Spleen (tissue), 7 donors: ENCODE measurements around the gene NBEA.

Experiments used
- POLR2A ChIP-seq, 3 donors: fragments of 450-650 bp; IDR thresholded peaks; one replicate each; pipeline ENCODE4 v1.5.1; 2017; ENCODE audit warnings: antibody characterized with exemption in 3 of 3, mild to moderate bottlenecking in 1 of 3
- TF ChIP-seq, protein P1 (sequence below), 11 experiments: fragments of 200-600 bp in 7 of 11; fragments of 450-650 bp in 4 of 11; sonication (generic) in 4 of 11; IDR thresholded peaks in 8 of 11; conservative IDR thresholded peaks in 3 of 11; 1 replicate in 7 of 11; 2 replicates in 4 of 11; pipeline versions ENCODE4 v1.4.0 to v1.8.0; 2016 to 2021; ENCODE audit warnings: antibody characterized with exemption in 11 of 11, inconsistent platforms in 4 of 11, mild to moderate bottlenecking in 1 of 11
- donor health status: DM: no; HTN: no; CAD: no; lungs with moderate emphysema.
- donor health status: DM: no; HTN: no; CAD: no.
- donor health status: DM: no; HTN: no; CAD: no.

DNA sequence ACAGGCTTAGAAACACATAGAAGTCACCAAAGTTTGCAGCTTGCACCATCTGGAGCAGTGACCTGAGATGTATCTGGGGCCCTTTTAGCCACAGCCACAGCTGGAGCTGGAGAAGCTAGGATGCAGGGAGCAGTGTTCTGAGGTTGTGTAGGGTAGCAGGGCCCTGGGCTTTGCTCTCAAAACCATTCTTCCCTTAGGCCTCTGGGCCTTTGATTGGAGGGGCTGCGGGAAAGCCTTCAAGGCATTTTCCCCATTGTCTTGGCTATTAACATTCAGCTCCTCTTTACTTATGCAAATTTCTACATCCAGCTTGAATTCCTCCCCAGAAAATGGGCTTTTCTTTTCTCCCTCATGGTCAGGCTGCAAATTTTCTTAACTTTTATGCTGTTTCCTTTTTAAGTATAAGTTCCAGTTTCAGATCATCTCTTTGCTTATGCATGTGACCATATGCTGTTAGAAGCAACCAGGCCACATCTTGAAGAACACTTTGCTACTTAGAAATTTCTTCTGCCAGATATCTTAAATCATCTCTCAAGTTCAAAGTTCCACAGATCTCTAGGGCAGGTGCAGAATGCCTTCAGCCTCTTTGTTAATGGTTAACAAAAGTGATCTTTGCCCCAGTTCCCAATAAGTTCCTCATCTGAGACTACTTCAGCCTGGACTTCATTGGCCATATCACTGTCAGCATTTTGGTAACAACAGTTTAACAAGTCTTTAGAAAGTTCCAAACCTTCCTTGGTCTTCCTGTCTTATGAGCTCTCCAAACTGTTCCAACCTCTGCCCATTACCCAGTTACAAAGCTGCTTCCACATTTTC lies 48.5 kb downstream of the NBEA start:
- TF ChIP-seq, protein P1, sequence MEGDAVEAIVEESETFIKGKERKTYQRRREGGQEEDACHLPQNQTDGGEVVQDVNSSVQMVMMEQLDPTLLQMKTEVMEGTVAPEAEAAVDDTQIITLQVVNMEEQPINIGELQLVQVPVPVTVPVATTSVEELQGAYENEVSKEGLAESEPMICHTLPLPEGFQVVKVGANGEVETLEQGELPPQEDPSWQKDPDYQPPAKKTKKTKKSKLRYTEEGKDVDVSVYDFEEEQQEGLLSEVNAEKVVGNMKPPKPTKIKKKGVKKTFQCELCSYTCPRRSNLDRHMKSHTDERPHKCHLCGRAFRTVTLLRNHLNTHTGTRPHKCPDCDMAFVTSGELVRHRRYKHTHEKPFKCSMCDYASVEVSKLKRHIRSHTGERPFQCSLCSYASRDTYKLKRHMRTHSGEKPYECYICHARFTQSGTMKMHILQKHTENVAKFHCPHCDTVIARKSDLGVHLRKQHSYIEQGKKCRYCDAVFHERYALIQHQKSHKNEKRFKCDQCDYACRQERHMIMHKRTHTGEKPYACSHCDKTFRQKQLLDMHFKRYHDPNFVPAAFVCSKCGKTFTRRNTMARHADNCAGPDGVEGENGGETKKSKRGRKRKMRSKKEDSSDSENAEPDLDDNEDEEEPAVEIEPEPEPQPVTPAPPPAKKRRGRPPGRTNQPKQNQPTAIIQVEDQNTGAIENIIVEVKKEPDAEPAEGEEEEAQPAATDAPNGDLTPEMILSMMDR (IDR thresholded peaks at IDR 0.05 in 8 of 11, conservative IDR thresholded peaks at IDR 0.05 in 3 of 11): no peak
- TF ChIP-seq POLR2A (IDR thresholded peaks at IDR 0.05): no peak
